Measurements from ENCODE around the gene H19. TPM values are rescaled to one million over a fixed set of nuclear protein-coding genes. Genes with fewer than 3 reads are reported as not detected.

The H19 gene
- total RNA-seq, 1 experiment from 2014 or later = 0.72 TPM

DNA sequence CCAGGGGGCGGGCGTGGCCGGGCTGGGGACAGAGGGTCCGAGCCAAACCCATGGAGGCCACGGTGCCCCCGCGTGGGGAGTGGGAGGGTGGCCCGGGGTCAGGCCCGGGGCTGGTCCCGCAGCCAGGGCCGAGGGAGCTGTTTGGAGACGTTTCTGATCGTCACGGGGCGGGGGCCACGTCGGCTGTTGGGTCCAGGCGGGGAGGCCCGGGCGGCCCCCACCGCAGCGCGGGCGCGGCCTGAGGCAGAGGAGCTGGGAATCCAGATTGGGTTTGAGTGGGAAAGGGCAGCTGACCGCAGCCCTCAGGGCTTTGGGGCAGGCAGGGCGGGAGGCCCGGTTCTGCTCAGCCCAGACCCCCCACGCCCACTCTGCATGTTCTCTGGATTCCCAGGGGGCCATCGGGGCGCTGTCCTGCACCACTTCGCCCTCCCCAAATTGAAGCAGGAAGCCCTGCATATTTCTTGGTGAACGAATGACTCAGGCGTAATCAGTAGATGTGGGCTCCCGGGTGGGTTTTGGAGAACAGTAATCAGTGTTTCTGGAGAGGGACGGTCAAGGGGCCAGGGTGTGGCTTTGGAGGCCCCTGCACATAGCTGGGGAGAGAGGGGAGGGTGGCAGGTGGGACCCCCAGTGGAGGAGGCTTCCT is 49.9 kb downstream of the H19 start:
- DNase-seq (ENCODE audit: low read depth) = no peak

GRCh38 chr11:1946812-1947484 is 50.7 kb downstream of the H19 start, which contains the start of gene MRPL23:
Gene MRPL23 (plus strand): TSS chr11:1947332. CDS start chr11:1947363, 31 bp downstream.
- DNase-seq (ENCODE audit: low read depth) = no peak

Other genes with a start within 250 kb of the H19 start
- gene IFITM10, start 247.2 kb downstream of the H19 start, total RNA-seq (2014; rRNA removed; shearing (Covaris generic)) = 4.3 and 6.6 TPM in 2 replicates
- gene CTSD, start 233.9 kb downstream of the H19 start, total RNA-seq (2014; rRNA removed; shearing (Covaris generic)) = 383 and 388 TPM in 2 replicates
- gene SYT8, start 162.9 kb downstream of the H19 start, total RNA-seq (2014; rRNA removed; shearing (Covaris generic)) = 0.20 TPM in 1 of 2 replicates, not detected in the other
- 0.48 TPM in 1 of 2 replicates, not detected in the other for gene TNNI2, start 158.9 kb downstream of the H19 start, total RNA-seq (2014; rRNA removed; shearing (Covaris generic))
- 2.4 and 3.8 TPM in 2 replicates for gene LSP1, start 144.8 kb downstream of the H19 start, total RNA-seq (2014; rRNA removed; shearing (Covaris generic))
- gene PRR33, start 105.9 kb downstream of the H19 start, total RNA-seq (2014; rRNA removed; shearing (Covaris generic)) = not detected in 2 replicates
- not detected in 2 replicates for gene TNNT3, start 78.1 kb downstream of the H19 start, total RNA-seq (2014; rRNA removed; shearing (Covaris generic))
- gene MRPL23, start 50.5 kb downstream of the H19 start, total RNA-seq (2014; rRNA removed; shearing (Covaris generic)) = 123 and 169 TPM in 2 replicates
- gene IGF2, start 141.5 kb upstream of the H19 start, total RNA-seq (2014; rRNA removed; shearing (Covaris generic)) = not detected in 2 replicates
- gene INS, start 163.4 kb upstream of the H19 start, total RNA-seq (2014; rRNA removed; shearing (Covaris generic)) = not detected in 2 replicates
- 0.24 and 0.88 TPM in 2 replicates for gene TH, start 174.0 kb upstream of the H19 start, total RNA-seq (2014; rRNA removed; shearing (Covaris generic))

Data from RPMI7951 (cell line).